BLaER1 (cell line): Measurements from ENCODE around the gene DNAJC22.
"Not testable (repeated sequence)": the region's sequence is repeated elsewhere in the genome, so short reads cannot be mapped to it uniquely, and the experiment has no call there.

Experiments
- H3K27ac ChIP-seq: shearing (Covaris generic); formaldehyde crosslinking; 2 replicates; pipeline ENCODE4 v1.8.1; 2022
- H3K27me3 ChIP-seq: shearing (Covaris generic); formaldehyde crosslinking; 2 replicates; pipeline ENCODE4 v1.8.1; 2022
- H3K36me3 ChIP-seq: shearing (Covaris generic); formaldehyde crosslinking; 2 replicates; pipeline ENCODE4 v1.8.1; 2022
- H3K4me1 ChIP-seq: shearing (Covaris generic); formaldehyde crosslinking; 2 replicates; pipeline ENCODE4 v1.8.1; 2022
- H3K4me2 ChIP-seq: shearing (Covaris generic); formaldehyde crosslinking; 2 replicates; pipeline ENCODE4 v1.8.1; 2022
- H3K4me3 ChIP-seq: shearing (Covaris generic); formaldehyde crosslinking; 2 replicates; pipeline ENCODE4 v1.8.1; 2022
- H3K9ac ChIP-seq: shearing (Covaris generic); formaldehyde crosslinking; 2 replicates; pipeline ENCODE4 v1.8.1; 2022
- H3K9me3 ChIP-seq: shearing (Covaris generic); formaldehyde crosslinking; 2 replicates; pipeline ENCODE4 v1.8.1; 2022
- H4K20me1 ChIP-seq: shearing (Covaris generic); formaldehyde crosslinking; 2 replicates; pipeline ENCODE4 v1.8.1; 2022
- Cebpa-rat ChIP-seq: shearing (Covaris generic); IDR thresholded peaks from 2 replicates; pipeline ENCODE4 v1.8.1; 2022

The DNAJC22 gene

GRCh38 chr12:49346659-49347310 lies at the start of gene DNAJC22:
DNAJC22 (plus strand) TSS chr12:49346888; CDS start chr12:49348873, 1,985 bp downstream.
- Histone ChIP-seq H3K27me3 (peaks cover 72% of the 10 kb centered on the region), H3K36me3 (no peaks in the 10 kb centered on the region), H3K9ac (peak within 1 kb of the TSS; percentile 38; the same call in 1 of the 2 replicates), H3K4me2 (peak within 1 kb of the TSS; percentile 99), H3K9me3 (no peaks in the 10 kb centered on the region), H3K4me3 (peak within 1 kb of the TSS; percentile 65), H3K27ac (no peak within 1 kb of the TSS), H3K4me1 (peaks cover 64% of the 10 kb centered on the region), H4K20me1 (peaks cover 59% of the 10 kb centered on the region)
- TF ChIP-seq Cebpa-rat, result no peak

DNA sequence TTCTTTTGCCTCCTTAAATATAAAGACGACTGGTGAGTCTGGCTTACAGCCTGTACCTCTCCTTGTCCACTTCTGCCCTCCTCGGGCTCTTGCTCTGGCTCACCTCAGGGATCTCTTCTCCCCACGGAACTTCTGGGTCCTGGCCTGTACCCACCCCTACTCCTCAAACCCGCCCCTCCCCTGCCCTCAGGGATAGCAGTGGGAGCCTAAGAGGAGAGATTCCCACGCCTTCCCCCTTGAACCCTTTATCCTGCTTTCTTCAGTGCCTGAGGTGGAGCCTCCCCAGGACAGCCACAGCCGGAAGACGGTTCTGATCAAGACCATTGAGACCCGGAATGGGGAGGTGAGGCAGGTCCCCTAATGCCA lies 49.0 kb upstream of the DNAJC22 start:
- no peak for TF ChIP-seq Cebpa-rat
- Histone ChIP-seq H3K36me3 (no peaks in the 10 kb centered on the region), H3K4me2 (peak overlapping the region; percentile 69), H3K4me3 (no peak overlapping the region), H3K4me1 (peaks cover 34% of the 10 kb centered on the region), H3K9me3 (no peaks in the 10 kb centered on the region), H3K9ac (no peak overlapping the region), H4K20me1 (peaks cover 31% of the 10 kb centered on the region), H3K27ac (no peak overlapping the region), H3K27me3 (peaks cover 65% of the 10 kb centered on the region)

GRCh38 chr12:49298160-49298559 lies 48.5 kb upstream of the DNAJC22 start:
- Histone ChIP-seq H3K27ac (no peak overlapping the region), H3K4me3 (no peak overlapping the region), H3K36me3 (no peaks in the 10 kb centered on the region), H3K27me3 (peaks cover 60% of the 10 kb centered on the region), H3K9ac (no peak overlapping the region), H3K4me2 (peak overlapping the region; percentile 69), H4K20me1 (peaks cover 31% of the 10 kb centered on the region), H3K4me1 (peaks cover 33% of the 10 kb centered on the region), H3K9me3 (no peaks in the 10 kb centered on the region)
- no peak for TF ChIP-seq Cebpa-rat

DNA sequence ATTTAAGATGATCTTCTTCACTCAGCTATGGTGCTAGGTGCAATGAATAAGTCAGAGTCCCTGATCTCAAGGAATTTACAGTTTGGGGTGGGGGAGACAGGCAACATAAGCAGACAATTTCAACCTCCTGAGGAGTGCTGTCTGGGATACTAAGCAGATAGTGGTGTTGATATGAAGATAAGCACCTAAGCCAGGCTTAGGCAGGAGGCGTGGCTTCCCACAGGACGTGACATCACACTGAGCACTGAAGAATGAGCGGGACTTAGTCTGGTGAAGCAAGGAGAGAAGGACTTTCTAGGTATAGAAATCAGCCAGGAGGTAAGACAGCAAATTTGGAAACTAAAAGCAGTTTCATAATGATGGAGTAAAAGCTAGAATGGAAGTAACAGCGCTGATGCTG lies 44.9 kb upstream of the DNAJC22 start:
- no peaks in the 10 kb centered on the region for H3K36me3 ChIP-seq
- peaks cover 6% of the 10 kb centered on the region for H3K4me1 ChIP-seq
- H3K27me3 ChIP-seq, result peaks cover 24% of the 10 kb centered on the region
- H3K9ac ChIP-seq, result no peak overlapping the region
- no peak overlapping the region for H3K4me3 ChIP-seq
- no peak for TF ChIP-seq Cebpa-rat
- no peak overlapping the region for H3K27ac ChIP-seq
- no peak overlapping the region for H3K4me2 ChIP-seq
- peaks cover 3% of the 10 kb centered on the region; the same call in 1 of the 2 replicates for H4K20me1 ChIP-seq
- no peaks in the 10 kb centered on the region for H3K9me3 ChIP-seq

DNA sequence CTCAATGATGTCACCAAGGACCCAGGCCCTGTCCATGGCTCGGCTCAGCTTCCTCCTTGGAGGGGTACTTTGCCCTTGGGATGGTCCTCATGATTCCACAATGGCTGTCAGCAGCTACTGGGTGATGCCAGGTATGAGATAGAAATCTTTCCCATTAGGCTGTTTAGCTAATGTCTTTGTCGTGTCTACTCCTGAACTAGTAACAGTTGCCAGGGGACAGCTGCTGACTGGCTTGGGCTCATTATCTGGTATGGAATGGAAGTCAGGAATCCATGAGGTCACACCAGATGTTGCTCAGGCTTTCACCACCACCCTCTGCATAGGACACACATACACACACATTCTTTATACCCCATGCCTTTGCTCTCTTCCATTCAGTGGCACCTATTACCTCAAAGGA lies 42.5 kb upstream of the DNAJC22 start:
- H3K9me3 ChIP-seq, result no peaks in the 10 kb centered on the region
- no peak overlapping the region for H3K4me2 ChIP-seq
- H3K36me3 ChIP-seq, result no peaks in the 10 kb centered on the region
- H3K27ac ChIP-seq, result no peak overlapping the region
- no peak overlapping the region for H3K9ac ChIP-seq
- 0 out of 2 replicates have a peak, but pooled peaks cover under 1% of the 10 kb centered on the region for H3K27me3 ChIP-seq
- H3K4me1 ChIP-seq, result no peaks in the 10 kb centered on the region
- no peak overlapping the region for H3K4me3 ChIP-seq
- no peaks in the 10 kb centered on the region for H4K20me1 ChIP-seq
- TF ChIP-seq Cebpa-rat, result no peak

DNA sequence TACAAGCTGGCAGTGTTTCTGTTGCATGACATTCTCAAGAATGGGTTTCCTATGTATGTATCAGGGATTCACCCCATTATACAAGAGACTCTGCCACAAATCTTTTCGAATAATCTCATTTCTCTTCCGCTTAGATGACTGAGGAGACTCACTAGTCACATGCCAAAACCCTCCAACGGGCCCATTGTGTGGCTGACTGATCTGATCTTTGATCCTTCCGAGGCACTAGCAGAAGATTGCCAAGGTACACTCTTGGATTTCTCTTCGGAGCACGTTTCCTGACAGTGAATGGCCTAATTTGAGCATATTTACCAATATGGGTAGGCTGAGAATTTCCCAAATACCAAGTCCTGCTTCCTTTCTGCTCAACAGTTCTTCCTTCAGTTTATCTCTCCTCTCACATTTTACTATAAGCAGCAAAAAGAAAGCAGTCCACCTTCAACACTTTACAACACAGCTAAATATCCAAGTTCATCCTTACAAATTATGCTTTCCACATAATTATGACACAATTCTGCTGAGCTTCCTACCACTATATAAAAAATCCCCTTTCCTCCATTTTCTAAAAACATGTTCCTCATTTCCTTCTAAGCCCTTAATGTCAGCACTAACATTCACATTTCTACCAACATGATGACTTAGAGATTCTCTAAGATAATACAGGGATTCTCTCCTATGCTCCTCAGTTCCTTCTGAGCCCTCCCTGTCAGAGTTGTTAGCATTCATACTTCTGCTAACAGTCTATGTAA lies 40.8 kb upstream of the DNAJC22 start:
- H4K20me1 ChIP-seq, result no peaks in the 10 kb centered on the region
- no peaks in the 10 kb centered on the region for H3K27me3 ChIP-seq
- no peak overlapping the region for H3K9ac ChIP-seq
- no peak for TF ChIP-seq Cebpa-rat
- H3K27ac ChIP-seq, result no peak overlapping the region
- H3K9me3 ChIP-seq, result no peaks in the 10 kb centered on the region
- H3K4me1 ChIP-seq, result no peaks in the 10 kb centered on the region
- H3K4me3 ChIP-seq, result no peak overlapping the region
- H3K4me2 ChIP-seq, result no peak overlapping the region
- H3K36me3 ChIP-seq, result no peaks in the 10 kb centered on the region

DNA sequence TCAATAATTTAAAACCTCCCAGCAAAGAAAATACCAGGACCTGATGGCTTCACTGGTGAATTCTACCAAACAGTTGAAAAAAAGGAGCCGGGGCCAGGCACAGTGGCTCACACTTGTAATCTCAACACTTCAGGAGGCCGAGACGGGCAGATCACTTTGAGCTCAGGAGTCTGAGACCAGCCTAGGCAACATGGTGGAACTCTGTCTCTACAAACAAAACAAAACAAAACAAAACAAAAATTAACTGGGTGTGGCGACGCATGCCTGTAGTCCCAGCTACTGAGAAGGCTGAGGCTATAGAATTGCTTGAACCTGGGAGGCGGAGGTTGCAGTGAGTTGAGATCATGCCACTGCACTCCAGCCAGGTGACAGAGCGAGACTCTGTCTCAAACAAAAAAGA lies 37.3 kb upstream of the DNAJC22 start:
- no peak for TF ChIP-seq Cebpa-rat
- Histone ChIP-seq H3K9ac (no peak overlapping the region), H3K4me1 (no peaks in the 10 kb centered on the region), H3K4me2 (no peak overlapping the region), H4K20me1 (no peaks in the 10 kb centered on the region), H3K36me3 (no peaks in the 10 kb centered on the region), H3K27me3 (no peaks in the 10 kb centered on the region), H3K9me3 (no peaks in the 10 kb centered on the region), H3K4me3 (no peak overlapping the region), H3K27ac (no peak overlapping the region)

DNA sequence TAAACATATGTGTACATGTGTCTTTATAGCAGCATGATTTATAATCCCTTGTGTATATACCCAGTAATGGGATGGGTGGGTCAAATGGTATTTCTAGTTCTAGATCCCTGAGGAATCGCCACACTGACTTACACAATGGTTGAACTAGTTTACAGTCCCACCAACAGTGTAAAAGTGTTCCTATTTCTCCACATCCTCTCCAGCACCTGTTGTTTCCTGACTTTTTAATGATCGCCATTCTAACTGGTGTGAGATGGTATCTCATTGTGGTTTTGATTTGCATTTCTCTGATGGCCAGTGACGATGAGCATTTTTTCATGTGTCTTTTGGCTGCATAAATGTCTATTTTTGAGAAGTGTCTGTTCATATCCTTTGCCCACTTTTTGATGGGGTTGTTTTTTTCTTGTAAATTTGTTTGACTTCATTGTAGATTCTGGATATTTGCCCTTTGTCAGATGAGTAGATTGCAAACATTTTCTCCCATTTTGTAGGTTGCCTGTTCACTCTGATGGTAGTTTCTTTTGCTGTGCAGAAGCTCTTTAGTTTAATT lies 36.2 kb upstream of the DNAJC22 start:
- not testable (repeated sequence) for H3K27me3 ChIP-seq, H3K27ac ChIP-seq, H3K4me2 ChIP-seq, H3K36me3 ChIP-seq, H3K9ac ChIP-seq, H3K4me1 ChIP-seq, H3K4me3 ChIP-seq, H3K9me3 ChIP-seq, H4K20me1 ChIP-seq

GRCh38 chr12:49314811-49315210 lies 31.9 kb upstream of the DNAJC22 start:
- TF ChIP-seq Cebpa-rat, result no peak
- Histone ChIP-seq H3K4me2 (no peak overlapping the region), H4K20me1 (no peaks in the 10 kb centered on the region), H3K36me3 (no peaks in the 10 kb centered on the region), H3K9me3 (no peaks in the 10 kb centered on the region), H3K4me3 (no peak overlapping the region), H3K4me1 (no peaks in the 10 kb centered on the region), H3K9ac (no peak overlapping the region), H3K27ac (no peak overlapping the region), H3K27me3 (no peaks in the 10 kb centered on the region)

- H3K27me3 ChIP-seq, H3K4me1 ChIP-seq, H3K9me3 ChIP-seq, H3K27ac ChIP-seq, H4K20me1 ChIP-seq, H3K4me3 ChIP-seq, H3K9ac ChIP-seq, H3K36me3 ChIP-seq, H3K4me2 ChIP-seq: not testable (repeated sequence)
Measured at GRCh38 chr12:49317118-49317517, 29.6 kb upstream of the DNAJC22 start.

DNA sequence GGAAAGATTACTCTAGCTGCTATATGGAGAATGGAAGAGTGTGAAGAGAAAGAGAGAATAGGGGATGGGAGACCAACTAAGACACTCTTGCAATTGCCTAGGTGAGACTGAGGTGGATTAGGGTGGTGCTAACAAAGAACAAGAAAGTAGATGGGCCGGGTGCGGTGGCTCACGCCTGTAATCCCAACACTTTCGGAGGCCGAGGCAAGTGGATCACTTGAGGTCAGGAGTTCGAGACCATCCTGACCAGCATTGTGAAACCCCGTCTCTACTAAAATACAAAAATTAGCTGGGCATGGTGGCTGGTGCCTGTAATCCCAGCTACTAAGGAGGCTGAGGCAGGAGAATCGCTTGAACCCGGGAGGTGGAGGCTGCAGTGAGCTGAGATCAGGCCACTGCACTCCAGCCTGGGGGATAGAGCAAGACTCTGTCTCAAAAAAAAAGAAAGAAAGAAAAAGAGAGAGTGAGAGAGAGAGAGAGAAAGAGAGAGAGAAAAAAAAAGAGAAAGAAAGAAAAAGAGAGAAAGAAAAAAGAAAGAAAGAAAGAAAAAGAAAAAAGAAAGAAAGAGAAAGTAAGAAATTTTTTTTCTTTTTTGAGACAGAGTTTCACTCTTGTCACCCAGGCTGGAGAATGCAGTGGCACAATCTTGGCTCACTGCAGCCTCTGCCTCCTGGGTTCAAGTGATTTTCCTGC lies 26.1 kb upstream of the DNAJC22 start:
- peaks cover 25% of the 10 kb centered on the region for H3K4me1 ChIP-seq
- not testable (repeated sequence) for H3K9ac ChIP-seq, H3K4me2 ChIP-seq, H3K27ac ChIP-seq, H3K27me3 ChIP-seq, H3K9me3 ChIP-seq, H4K20me1 ChIP-seq, H3K4me3 ChIP-seq
- H3K36me3 ChIP-seq, result peaks cover 12% of the 10 kb centered on the region
